HG02610 (cell line): Measurements from ENCODE around the gene SLC17A1.

ENCODE experiments used
- ATAC-seq: cut with Tn5 transposase; IDR thresholded peaks from one replicate; pipeline ENCODE4 v1.9.1; 2021; ENCODE audit warnings: mild to moderate bottlenecking, moderate library complexity; ENCODE audit not compliant: unreplicated experiment

Gene SLC17A1

GRCh38 chr6:25832670-25833069 is 818 bp upstream of the SLC17A1 start:
- no peak for ATAC-seq

- ATAC-seq = no peak
Observed at GRCh38 chr6:25832307-25832662, 433 bp upstream of the SLC17A1 start.

GRCh38 chr6:25830458-25830857 is 1.4 kb downstream of the SLC17A1 start:
- ATAC-seq = no peak

GRCh38 chr6:25829375-25829774 is 2.5 kb downstream of the SLC17A1 start:
- ATAC-seq = peak; percentile 98

- no peak for ATAC-seq
Observed at GRCh38 chr6:25821341-25821740, 10.5 kb downstream of the SLC17A1 start.

- no peak for ATAC-seq
Observed at GRCh38 chr6:25816252-25816651, 15.6 kb downstream of the SLC17A1 start.

- no peak for ATAC-seq
Observed at GRCh38 chr6:25815194-25815593, 16.7 kb downstream of the SLC17A1 start.

GRCh38 chr6:25804804-25805203 is 27.0 kb downstream of the SLC17A1 start:
- ATAC-seq = no peak

GRCh38 chr6:25801436-25801835 is 30.4 kb downstream of the SLC17A1 start:
- ATAC-seq = no peak

GRCh38 chr6:25794784-25795183 is 37.1 kb downstream of the SLC17A1 start:
- no peak for ATAC-seq

GRCh38 chr6:25793970-25794369 is 37.9 kb downstream of the SLC17A1 start:
- no peak for ATAC-seq

GRCh38 chr6:25792016-25792415 is 39.8 kb downstream of the SLC17A1 start:
- no peak for ATAC-seq

GRCh38 chr6:25789475-25789874 is 42.4 kb downstream of the SLC17A1 start:
- no peak for ATAC-seq

GRCh38 chr6:25788305-25788922 is 43.4 kb downstream of the SLC17A1 start:
- ATAC-seq = no peak

- no peak for ATAC-seq
Observed at GRCh38 chr6:25787428-25787827, 44.4 kb downstream of the SLC17A1 start.

- ATAC-seq = no peak
Observed at GRCh38 chr6:25781134-25781533, 50.7 kb downstream of the SLC17A1 start.

GRCh38 chr6:25777856-25778649 is 53.8 kb downstream of the SLC17A1 start:
- no peak for ATAC-seq

- no peak for ATAC-seq
Observed at GRCh38 chr6:25777031-25777430, 54.8 kb downstream of the SLC17A1 start.

- no peak for ATAC-seq
Observed at GRCh38 chr6:25774120-25774715, 57.6 kb downstream of the SLC17A1 start.

GRCh38 chr6:25769983-25770382 is 61.9 kb downstream of the SLC17A1 start:
- ATAC-seq = no peak

GRCh38 chr6:25768566-25768965 is 63.3 kb downstream of the SLC17A1 start:
- ATAC-seq = no peak

GRCh38 chr6:25764611-25765010 is 67.2 kb downstream of the SLC17A1 start:
- ATAC-seq = no peak
